ENCODE data around the gene YIF1A.

GRCh38 chr11:66299186-66299585 is 10.2 kb upstream of the YIF1A start:
- no peak for TF ChIP-seq POLR2A (IDR thresholded peaks at IDR 0.05)
- no peak for TF ChIP-seq CTCF (IDR thresholded peaks at IDR 0.05)
- TF ChIP-seq EP300 (IDR thresholded peaks at IDR 0.05; ENCODE audit: low read depth), result no peak
- no peak for TF ChIP-seq POLR2AphosphoS5 (IDR thresholded peaks at IDR 0.05)

Measured in transverse colon (tissue), 4 donors.